Naive thymus-derived CD4-positive, alpha-beta T cell (primary cell): ENCODE results near the gene NT5DC3. TPM values are rescaled to one million over a fixed set of nuclear protein-coding genes. Genes with fewer than 3 reads are reported as not detected.

Experiments used
- ATAC-seq: fragments of 150-1000 bp; cut with Tn5 transposase; 2 replicates; pipeline ENCODE4 v1.10.0; 2021; ENCODE audit warnings: mild to moderate bottlenecking, moderate library complexity
- CTCF ChIA-PET: fragments of 350-600 bp; sonication (Branson Sonifier 250); formaldehyde crosslinking; loops from one replicate; lab custom pipeline; 2021; ENCODE audit warnings: antibody characterized with exemption; lab: Charles Lee
- POLR2A ChIA-PET: fragments of 350-600 bp; sonication (Branson Sonifier 250); formaldehyde crosslinking; loops from one replicate; lab custom pipeline; 2021; ENCODE audit warnings: antibody characterized with exemption, inconsistent platforms; lab: Charles Lee
- DNase-seq, 9 donors: peaks; one replicate each; pipeline versions ENCODE4 v3.0.0 to v3.0.0-alpha.2; 2020 to 2022; ENCODE audit warnings: mixed read lengths in 1 of 9
- H3K27ac ChIP-seq: one replicate; pipeline ENCODE4 v1.7.0; 2013; ENCODE audit warnings: mild to moderate bottlenecking, low read depth, low read length, moderate library complexity
- H3K27me3 ChIP-seq, 2 donors: one replicate each; pipeline ENCODE4 v1.7.0; 2013; ENCODE audit warnings: low read length in 2 of 2, mild to moderate bottlenecking in 2 of 2, moderate library complexity in 2 of 2; ENCODE audit not compliant: control insufficient read depth in 2 of 2, insufficient read depth in 2 of 2
- H3K36me3 ChIP-seq, 3 experiments: 1 replicate in 2 of 3; 2 replicates in 1 of 3; pipeline ENCODE4 v1.7.0; 2013; ENCODE audit warnings: low read length in 3 of 3, mild to moderate bottlenecking in 3 of 3, moderate library complexity in 1 of 3; ENCODE audit not compliant: insufficient read depth in 3 of 3, control insufficient read depth in 2 of 3
- H3K4me1 ChIP-seq, 2 donors: one replicate each; pipeline ENCODE4 v1.7.0; 2013; ENCODE audit warnings: low read length in 2 of 2, mild to moderate bottlenecking in 2 of 2, moderate library complexity in 1 of 2; ENCODE audit not compliant: control insufficient read depth in 2 of 2, insufficient read depth in 2 of 2
- H3K4me3 ChIP-seq: 2 replicates; pipeline ENCODE4 v1.7.0; 2013; ENCODE audit warnings: mild to moderate bottlenecking, low read length
- H3K9me3 ChIP-seq, 3 experiments: 1 replicate in 2 of 3; 2 replicates in 1 of 3; pipeline ENCODE4 v1.7.0; 2013; ENCODE audit warnings: low read length in 3 of 3; ENCODE audit not compliant: control insufficient read depth in 2 of 3
- H3K27ac Mint-ChIP-seq, 9 donors: one replicate each; pipeline ENCODE4 v1.8.0; 2020 to 2022; ENCODE audit warnings: mixed read lengths in 9 of 9, mild to moderate bottlenecking in 8 of 9, moderate library complexity in 5 of 9, inconsistent platforms in 2 of 9
- H3K27me3 Mint-ChIP-seq, 5 donors: one replicate each; pipeline ENCODE4 v1.8.0; 2021 to 2022; ENCODE audit warnings: mixed read lengths in 5 of 5, mild to moderate bottlenecking in 1 of 5
- H3K36me3 Mint-ChIP-seq, 5 donors: one replicate each; pipeline ENCODE4 v1.8.0; 2020 to 2022; ENCODE audit warnings: mixed read lengths in 5 of 5, mild to moderate bottlenecking in 3 of 5, inconsistent platforms in 1 of 5
- H3K4me1 Mint-ChIP-seq, 7 donors: one replicate each; pipeline ENCODE4 v1.8.0; 2020 to 2022; ENCODE audit warnings: mixed read lengths in 7 of 7, mild to moderate bottlenecking in 3 of 7, inconsistent platforms in 1 of 7
- H3K4me3 Mint-ChIP-seq, 10 donors: one replicate each; pipeline ENCODE4 v1.8.0; 2020 to 2022; ENCODE audit warnings: mild to moderate bottlenecking in 10 of 10, mixed read lengths in 10 of 10, moderate library complexity in 6 of 10, inconsistent platforms in 2 of 10
- H3K9me3 Mint-ChIP-seq, 11 donors: one replicate each; pipeline ENCODE4 v1.8.0; 2020 to 2022; ENCODE audit warnings: mixed read lengths in 11 of 11, mild to moderate bottlenecking in 4 of 11, inconsistent platforms in 1 of 11, moderate library complexity in 1 of 11
- intact Hi-C, 2 donors: fragments of 100-400 bp; cut with micrococcal nuclease; formaldehyde crosslinking; loops; one replicate each; pipeline ENCODE4 v1.15.1; 2023
- polyA plus RNA-seq, 2 donors: library from polyadenylated mRNA; unstranded; fragments of 300-500 nt; fragmentation: Illumina TruSeq; gene quantifications; one replicate each; pipeline ENCODE4 v1.2.3, GENCODE V29; 2021
- total RNA-seq, 6 experiments: library from RNA in 5 of 6; stranded (reverse) in 5 of 6; gene quantifications; 1 replicate in 5 of 6; 2 replicates in 1 of 6; pipeline ENCODE4 v1.2.3 and lab custom pipeline; 2021 to 2026

The NT5DC3 gene
- total and polyA plus RNA-seq, 7 experiments from 2014 or later, result 0.99 to 5.0 (median 4.4) TPM

- Mint-ChIP-seq H3K27me3 (peaks cover 0 to 14% (median 7%) of the 10 kb centered on the region in 5 donors), H3K9me3 (peaks cover 0 to 10% (median 4%) of the 10 kb centered on the region in 11 donors), H3K4me1 (no peaks in the 10 kb centered on the region), H3K4me3 (no peak overlapping the region), H3K27ac (no peak overlapping the region), H3K36me3 (peaks cover 0 to 4% (median 0%) of the 10 kb centered on the region in 5 donors)
- H3K4me1 ChIP-seq, result no peaks in the 10 kb centered on the region
- H3K9me3 ChIP-seq, result peaks cover 0 to 4% (median 0%) of the 10 kb centered on the region in 3 experiments
- H3K27ac ChIP-seq, result no peak overlapping the region
- no peaks in the 10 kb centered on the region for H3K36me3 ChIP-seq
- ChIA-PET CTCF (no interaction called here), POLR2A (no interaction called here)
- H3K4me3 ChIP-seq, result no peak overlapping the region
- ATAC-seq (no peak), DNase-seq (no peak)
- H3K27me3 ChIP-seq, result no peaks in the 10 kb centered on the region
- intact Hi-C loops, result no loop called here
Observed at GRCh38 chr12:103729499-103729898, 111.5 kb downstream of the NT5DC3 start.

- DNase-seq, result no peak
- H3K4me1 ChIP-seq, result no peaks in the 10 kb centered on the region
- H3K36me3 Mint-ChIP-seq, result peaks cover 0 to 4% (median 0%) of the 10 kb centered on the region in 5 donors
- H3K4me1 Mint-ChIP-seq, result no peaks in the 10 kb centered on the region
- no peak overlapping the region for H3K27ac ChIP-seq
- H3K9me3 Mint-ChIP-seq, result peaks cover 0 to 10% (median 4%) of the 10 kb centered on the region in 11 donors
- ATAC-seq, result no peak
- H3K27me3 Mint-ChIP-seq, result peaks cover 0 to 12% (median 5%) of the 10 kb centered on the region in 5 donors
- CTCF ChIA-PET, result no interaction called here
- H3K9me3 ChIP-seq, result peaks cover 0 to 4% (median 0%) of the 10 kb centered on the region in 3 experiments
- H3K4me3 ChIP-seq, result no peak overlapping the region
- H3K36me3 ChIP-seq, result no peaks in the 10 kb centered on the region
- H3K27ac Mint-ChIP-seq, result no peak overlapping the region
- intact Hi-C loops, result no loop called here
- POLR2A ChIA-PET, result no interaction called here
- no peaks in the 10 kb centered on the region for H3K27me3 ChIP-seq
- no peak overlapping the region for H3K4me3 Mint-ChIP-seq
Observed at GRCh38 chr12:103728323-103728722, 112.7 kb downstream of the NT5DC3 start.

GRCh38 chr12:103727638-103728037 lies 113.4 kb downstream of the NT5DC3 start:
- H3K4me3 ChIP-seq, result no peak overlapping the region
- no peaks in the 10 kb centered on the region for H3K4me1 Mint-ChIP-seq
- H3K36me3 Mint-ChIP-seq, result peaks cover 0 to 4% (median 0%) of the 10 kb centered on the region in 5 donors
- no peaks in the 10 kb centered on the region for H3K36me3 ChIP-seq
- intact Hi-C loops, result no loop called here
- H3K27ac Mint-ChIP-seq, result no peak overlapping the region
- no peak for ATAC-seq
- no peak overlapping the region for H3K27ac ChIP-seq
- no peaks in the 10 kb centered on the region for H3K27me3 ChIP-seq
- ChIA-PET CTCF (no interaction called here), POLR2A (no interaction called here)
- peaks cover 0 to 4% (median 0%) of the 10 kb centered on the region in 3 experiments for H3K9me3 ChIP-seq
- no peaks in the 10 kb centered on the region for H3K4me1 ChIP-seq
- no peak for DNase-seq
- H3K4me3 Mint-ChIP-seq, result no peak overlapping the region
- H3K27me3 Mint-ChIP-seq, result peaks cover 0 to 10% (median 5%) of the 10 kb centered on the region in 5 donors
- peaks cover 0 to 10% (median 4%) of the 10 kb centered on the region in 11 donors for H3K9me3 Mint-ChIP-seq

GRCh38 chr12:103725398-103725797 lies 115.6 kb downstream of the NT5DC3 start:
- CTCF ChIA-PET, result no interaction called here
- no peak for ATAC-seq

More at GRCh38 chr12:103725398-103725797, 115.6 kb downstream of the NT5DC3 start:
- no peaks in the 10 kb centered on the region for H3K9me3 Mint-ChIP-seq
- no peaks in the 10 kb centered on the region for H3K27me3 Mint-ChIP-seq
- Histone ChIP-seq H3K27me3 (no peaks in the 10 kb centered on the region), H3K4me1 (no peaks in the 10 kb centered on the region), H3K9me3 (no peaks in the 10 kb centered on the region), H3K27ac (no peak overlapping the region), H3K4me3 (no peak overlapping the region), H3K36me3 (no peaks in the 10 kb centered on the region)
- no peaks in the 10 kb centered on the region for H3K4me1 Mint-ChIP-seq
- intact Hi-C loops, result no loop called here
- DNase-seq, result no peak
- POLR2A ChIA-PET, result no interaction called here
- H3K36me3 Mint-ChIP-seq, result no peaks in the 10 kb centered on the region
- no peak overlapping the region for H3K27ac Mint-ChIP-seq
- no peak overlapping the region for H3K4me3 Mint-ChIP-seq

Other genes starting within 250 kb of the NT5DC3 start
- gene HSP90B1, start 89.2 kb upstream of the NT5DC3 start, total RNA-seq, result 100 to 1,000 TPM; 226 to 461 (median 436) TPM
- gene HSP90B1, start 89.2 kb upstream of the NT5DC3 start, polyA plus RNA-seq, result 100 to 1,000 TPM; 184 to 230 TPM
- 10 to 100 TPM; 21.5 to 43.0 (median 35.5) TPM for gene TDG, start 124.6 kb upstream of the NT5DC3 start, total RNA-seq
- gene TDG, start 124.6 kb upstream of the NT5DC3 start, polyA plus RNA-seq, result 10 to 100 TPM; 15.4 to 17.2 TPM
- gene GLT8D2, start 209.0 kb upstream of the NT5DC3 start, total RNA-seq, result under 1 TPM in 1 of 5 experiments, not detected in 4; 0.15 TPM
- under 1 TPM in 1 of 2 donors, not detected in 1; 0.43 TPM for gene GLT8D2, start 209.0 kb upstream of the NT5DC3 start, polyA plus RNA-seq
- 10 to 100 TPM; 11.4 to 20.2 (median 16.2) TPM for gene HCFC2, start 223.3 kb upstream of the NT5DC3 start, total RNA-seq
- gene HCFC2, start 223.3 kb upstream of the NT5DC3 start, polyA plus RNA-seq, result 1 to 10 TPM; 6.4 to 7.0 TPM